Right cardiac atrium (tissue), 5 donors: Measurements from ENCODE around the gene SH3PXD2B. TPM values are rescaled to one million over a fixed set of nuclear protein-coding genes. Genes with fewer than 3 reads are reported as not detected.

ENCODE experiments used
- ATAC-seq, 2 donors: fragments of 200-7000 bp; cut with Tn5 transposase; one replicate each; pipeline versions ENCODE4 v1.8.0 to v1.9.1; 2020; ENCODE audit warnings: moderate library complexity in 2 of 2, mild to moderate bottlenecking in 1 of 2
- DNase-seq, 3 donors: peaks; one replicate each; pipeline ENCODE4 v3.0.0-alpha.2; 2020
- H3K27ac ChIP-seq: one replicate; pipeline ENCODE4 v1.5.1; 2013; ENCODE audit warnings: mild to moderate bottlenecking, low read length, control low read depth, moderate library complexity
- H3K27me3 ChIP-seq: one replicate; pipeline ENCODE4 v1.6.1; 2013; ENCODE audit not compliant: control insufficient read depth, insufficient read depth
- H3K4me1 ChIP-seq: one replicate; pipeline ENCODE4 v1.6.1; 2013; ENCODE audit warnings: low read length; ENCODE audit not compliant: control insufficient read depth, insufficient read depth
- H3K4me3 ChIP-seq: one replicate; pipeline ENCODE4 v1.5.1; 2013; ENCODE audit warnings: low read length, control low read depth
- H3K9me3 ChIP-seq: one replicate; pipeline ENCODE4 v1.6.1; 2013; ENCODE audit warnings: low read length; ENCODE audit not compliant: control insufficient read depth
- WGBS: extraction: QIAGEN DNeasy Blood & Tissue Kit; methylation state at CpG from one replicate; pipeline ENCODE4 v1.1.7; 2013; 5-methylcytosine and 5-hydroxymethylcytosine counted together
- intact Hi-C, 4 donors: fragments of 100-400 bp; cut with DNase I; formaldehyde crosslinking; loops; one replicate each; pipeline versions ENCODE4 v1.11.0 to v1.14.0; 2022 to 2023
- polyA plus RNA-seq: library from polyadenylated mRNA; stranded (reverse); fragments of 200-250 nt; gene quantifications from one replicate; pipeline ENCODE4 v1.2.3, GENCODE V29; 2013
- total RNA-seq, 4 donors: library from RNA; stranded (reverse); fragmentation: NEBNext Ultra II Directional; extraction: Animal tissue kit (Norgen Biotek cat#: 25700); gene quantifications; one replicate each; pipeline ENCODE4 v1.2.1, GENCODE V29; 2021
- donor health status: healthy with polysubstance abuse.
- donor health status: DM: no; HTN: yes; CAD: no.
- donor health status: DM: no; HTN: no; CAD: no.
- donor health status: DM: no; HTN: yes; CAD: no; lungs with severe emphysema.
- donor health status: DM: yes; HTN: yes; CAD: no.

Gene SH3PXD2B
- total and polyA plus RNA-seq, 5 donors, result 2.2 to 18.0 (median 8.4) TPM

- peak; percentile 48 to 51 for ATAC-seq
- Histone ChIP-seq H3K4me3 (peak overlapping the region; percentile 87), H3K4me1 (peaks cover 1% of the 10 kb centered on the region), H3K9me3 (no peaks in the 10 kb centered on the region), H3K27ac (peak overlapping the region; percentile 55), H3K27me3 (no peaks in the 10 kb centered on the region)
- intact Hi-C loops, result no loop called here
- WGBS, result 12% methylated on average over 24 of the region's 24 CpGs
- peak in 2 of 3 donors; percentile 75 to 76 for DNase-seq
These were observed 929 bp downstream of the SH3PXD2B start for GRCh38 chr5:172453206-172453985.

DNA sequence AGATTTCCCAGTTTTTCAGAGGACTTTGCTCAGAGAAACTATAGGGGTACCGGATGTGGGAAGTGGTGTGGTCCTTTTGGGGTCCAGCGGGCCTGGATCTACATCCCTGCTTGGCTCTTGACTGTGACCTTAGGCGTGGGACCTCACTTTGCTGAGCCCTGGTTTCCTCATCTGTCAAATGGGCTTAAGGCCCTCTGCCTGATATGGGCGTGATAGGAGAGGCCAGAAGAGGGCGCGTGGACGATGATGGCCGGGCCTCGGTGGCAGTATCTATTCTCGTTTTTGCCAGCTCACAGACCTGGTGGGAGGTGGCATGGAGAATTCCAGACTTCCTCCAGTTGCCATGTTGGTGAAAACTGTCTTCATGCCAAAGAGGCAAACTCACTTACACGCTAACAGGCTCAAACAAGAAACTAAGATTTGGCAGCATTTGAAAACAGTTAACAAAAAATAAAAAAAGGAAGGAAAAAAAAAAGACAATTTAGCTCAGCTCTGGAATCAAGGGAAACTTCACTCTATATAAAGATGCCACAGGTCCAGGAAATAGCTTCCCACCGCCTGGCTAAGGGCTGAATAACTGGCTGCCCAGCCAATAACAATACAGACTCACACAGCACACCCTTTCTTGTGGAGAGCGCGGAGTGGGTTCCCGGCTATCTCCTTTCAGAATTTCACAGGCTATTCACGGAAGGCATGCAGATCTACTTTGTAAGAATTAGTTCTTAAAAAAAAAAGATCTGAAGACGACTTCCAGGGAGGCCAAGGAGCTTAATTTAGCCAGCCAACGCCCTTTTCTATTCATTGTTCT lies 1.7 kb downstream of the SH3PXD2B start:
- no peaks in the 10 kb centered on the region for H3K27me3 ChIP-seq
- 54% methylated on average over 18 of the region's 18 CpGs for WGBS
- ATAC-seq (peak; percentile 52 to 72), DNase-seq (peak in 1 of 3 donors; percentile 73)
- intact Hi-C loops, result no loop called here
- peaks cover 1% of the 10 kb centered on the region for H3K4me1 ChIP-seq
- H3K27ac ChIP-seq, result peak overlapping the region; percentile 18
- no peaks in the 10 kb centered on the region for H3K9me3 ChIP-seq
- H3K4me3 ChIP-seq, result peak overlapping the region; percentile 87

DNA sequence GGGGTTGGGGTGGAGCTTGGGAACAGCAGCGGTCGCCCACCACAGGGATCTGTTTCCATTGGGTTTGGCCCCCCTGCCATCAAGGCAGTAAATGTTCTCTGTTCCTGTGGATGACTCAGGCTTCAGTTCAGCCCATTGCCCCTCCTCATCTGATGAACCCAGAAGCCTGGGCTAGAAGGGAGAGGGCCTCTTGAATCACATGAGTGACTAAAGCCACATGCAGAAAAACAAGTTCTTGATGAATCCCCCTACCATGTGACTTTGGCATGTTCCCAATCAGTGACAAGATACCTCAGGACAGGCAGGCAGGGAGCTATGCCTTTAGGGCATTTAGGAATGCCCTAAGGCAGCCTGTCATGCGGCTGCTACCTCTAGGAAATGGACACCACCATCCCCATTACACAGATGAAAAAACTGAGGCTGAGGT lies 2.5 kb downstream of the SH3PXD2B start:
- H3K9me3 ChIP-seq, result no peaks in the 10 kb centered on the region
- intact Hi-C loops, result no loop called here
- no peaks in the 10 kb centered on the region for H3K27me3 ChIP-seq
- peaks cover 2% of the 10 kb centered on the region for H3K4me1 ChIP-seq
- DNase-seq (peak in 1 of 3 donors; percentile 52), ATAC-seq (peak in 1 of 2 donors; percentile 21)
- H3K4me3 ChIP-seq, result no peak overlapping the region
- WGBS, result 78% methylated on average over 3 of the region's 3 CpGs
- no peak overlapping the region for H3K27ac ChIP-seq

DNA sequence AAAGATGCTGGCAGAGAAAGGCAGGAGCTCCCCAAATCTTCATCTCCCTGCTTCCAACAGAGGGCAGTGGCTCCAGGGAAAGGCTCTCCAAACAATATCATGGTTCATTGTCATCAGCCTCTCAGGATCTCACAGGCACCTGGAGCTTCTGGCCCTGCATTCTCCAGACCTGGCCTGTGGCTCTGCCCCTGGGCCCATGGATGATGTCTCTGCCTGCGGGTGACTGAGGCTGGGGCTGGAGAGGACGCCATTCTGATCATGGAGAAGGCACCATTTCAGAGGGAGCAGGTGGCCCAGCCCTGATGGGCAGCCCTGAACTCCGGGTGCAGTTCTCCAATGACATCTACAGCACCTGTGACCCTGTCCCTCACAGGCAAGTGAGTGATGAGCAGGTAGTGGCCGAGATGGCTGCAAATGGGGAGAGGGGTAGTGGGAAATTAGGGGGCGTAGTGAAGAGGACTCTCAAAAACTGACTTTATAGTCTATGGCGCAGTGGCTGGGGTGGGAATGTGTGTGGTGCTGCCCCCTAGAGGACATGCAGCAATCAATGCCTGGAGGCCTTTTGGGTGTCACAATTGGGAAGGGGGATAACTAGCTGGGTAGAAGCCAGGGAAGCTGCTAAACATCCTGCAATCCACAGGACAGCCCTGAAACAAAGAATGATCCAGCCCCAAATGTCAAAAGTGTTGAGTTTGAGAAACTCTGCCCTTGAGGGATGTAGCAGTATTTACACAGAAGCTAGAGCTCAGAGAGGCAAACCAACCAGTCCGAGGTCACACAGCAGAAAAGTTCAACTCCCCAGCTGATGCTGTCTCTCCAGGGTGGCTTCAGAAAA lies 3.2 kb downstream of the SH3PXD2B start:
- Histone ChIP-seq H3K27me3 (no peaks in the 10 kb centered on the region), H3K4me3 (no peak overlapping the region), H3K9me3 (no peaks in the 10 kb centered on the region), H3K27ac (no peak overlapping the region), H3K4me1 (peaks cover 8% of the 10 kb centered on the region)
- whole genome bisulfite sequencing, result 71% methylated on average over 7 of the region's 7 CpGs
- DNase-seq, result peak in 2 of 3 donors; percentile 40 to 74
- intact Hi-C loops, result no loop called here
- no peak for ATAC-seq

DNA sequence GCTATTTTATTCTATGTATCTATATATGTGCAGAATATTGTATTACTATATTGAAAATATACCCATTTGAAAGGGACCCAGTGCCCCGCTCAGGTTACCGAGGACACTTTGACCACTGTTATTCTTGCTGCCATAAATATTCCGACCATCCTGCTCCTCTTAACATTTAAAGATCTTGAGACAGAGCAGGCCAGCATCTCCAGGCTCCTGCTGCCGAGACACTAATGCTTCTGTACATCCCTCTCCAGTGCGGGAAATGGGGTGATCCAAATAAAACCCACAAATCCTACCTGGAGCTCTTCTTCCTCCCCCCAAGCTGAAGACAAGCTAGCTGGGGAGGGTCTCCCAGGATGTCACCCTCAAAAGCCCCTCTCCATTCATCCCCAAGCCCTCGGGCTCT lies 3.9 kb downstream of the SH3PXD2B start:
- no peaks in the 10 kb centered on the region for H3K27me3 ChIP-seq
- no peaks in the 10 kb centered on the region for H3K9me3 ChIP-seq
- DNase-seq (no peak), ATAC-seq (no peak)
- peaks cover 9% of the 10 kb centered on the region for H3K4me1 ChIP-seq
- intact Hi-C loops, result no loop called here
- WGBS, result 79% methylated on average over 6 of the region's 6 CpGs
- H3K27ac ChIP-seq, result no peak overlapping the region
- no peak overlapping the region for H3K4me3 ChIP-seq

DNA sequence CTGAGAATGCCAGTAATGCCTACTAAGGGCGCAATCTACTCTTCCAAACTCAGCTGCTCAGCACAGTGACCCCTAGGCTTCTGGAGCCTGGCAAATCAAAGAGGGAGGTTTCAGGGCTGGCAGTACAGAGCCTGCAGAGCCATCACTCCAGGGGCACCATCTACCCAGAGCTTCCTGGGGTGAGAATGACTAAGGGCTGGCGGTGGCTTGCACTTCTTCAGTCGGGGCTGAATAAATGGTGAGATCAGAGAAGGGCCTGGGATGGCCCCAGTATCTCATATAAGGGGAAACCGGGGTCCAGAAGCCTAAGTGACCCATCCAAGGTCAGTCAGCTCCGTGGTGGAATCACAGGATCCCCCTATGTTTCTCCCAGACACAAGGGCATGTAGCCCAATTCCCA lies 5.3 kb downstream of the SH3PXD2B start:
- no peaks in the 10 kb centered on the region for H3K27me3 ChIP-seq
- DNase-seq, result no peak
- H3K4me1 ChIP-seq, result peaks cover 13% of the 10 kb centered on the region
- no peak overlapping the region for H3K27ac ChIP-seq
- 89% methylated on average over 5 of the region's 5 CpGs for WGBS
- ATAC-seq, result no peak
- intact Hi-C loops, result no loop called here
- no peaks in the 10 kb centered on the region for H3K9me3 ChIP-seq
- H3K4me3 ChIP-seq, result no peak overlapping the region

- no peak for ATAC-seq
- Histone ChIP-seq H3K4me1 (peaks cover 17% of the 10 kb centered on the region), H3K9me3 (no peaks in the 10 kb centered on the region), H3K27ac (no peak overlapping the region), H3K27me3 (no peaks in the 10 kb centered on the region), H3K4me3 (no peak overlapping the region)
- intact Hi-C loops, result no loop called here
- peak in 1 of 3 donors; percentile 52 for DNase-seq
- WGBS, result 93% methylated on average over 8 of the region's 8 CpGs
These were observed 6.5 kb downstream of the SH3PXD2B start for GRCh38 chr5:172447646-172448365.

GRCh38 chr5:172446336-172447051 lies 7.8 kb downstream of the SH3PXD2B start:
- H3K4me1 ChIP-seq, result peaks cover 16% of the 10 kb centered on the region
- DNase-seq (peak in 2 of 3 donors; percentile 76 to 80), ATAC-seq (peak; percentile 7 to 40)
- H3K9me3 ChIP-seq, result no peaks in the 10 kb centered on the region
- WGBS, result 23% methylated on average over 16 of the region's 16 CpGs
- no peak overlapping the region for H3K4me3 ChIP-seq
- H3K27ac ChIP-seq, result no peak overlapping the region
- H3K27me3 ChIP-seq, result no peaks in the 10 kb centered on the region
- intact Hi-C loops, result no loop called here

DNA sequence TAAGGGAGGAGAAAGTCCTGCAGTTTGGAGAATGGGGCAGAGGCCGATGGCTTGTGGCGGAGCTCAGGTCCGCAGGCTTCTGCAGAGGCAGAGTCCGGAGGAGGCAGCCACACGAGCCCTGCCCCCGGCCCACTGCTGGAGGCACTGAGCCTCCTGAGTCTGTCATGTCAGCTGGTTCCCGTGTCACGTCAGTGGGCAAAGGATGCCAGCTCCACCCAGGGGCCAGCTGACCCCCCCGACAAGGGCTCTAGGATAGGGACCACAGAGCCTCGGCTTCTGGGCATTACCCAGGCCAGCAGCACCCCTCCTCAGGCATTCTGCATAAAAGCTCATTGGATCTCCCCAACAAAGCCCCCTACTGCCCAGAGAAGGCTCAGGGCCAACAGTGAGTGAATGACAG lies 8.5 kb downstream of the SH3PXD2B start:
- Histone ChIP-seq H3K27ac (no peak overlapping the region), H3K9me3 (no peaks in the 10 kb centered on the region), H3K27me3 (no peaks in the 10 kb centered on the region), H3K4me1 (peaks cover 16% of the 10 kb centered on the region), H3K4me3 (no peak overlapping the region)
- intact Hi-C loops, result no loop called here
- ATAC-seq (no peak), DNase-seq (peak in 1 of 3 donors; percentile 64)
- 75% methylated on average over 10 of the region's 10 CpGs for WGBS
